ENCODE results near the gene CNTN3.

GRCh38 chr3:74571118-74571517 is 43.3 kb downstream of the CNTN3 start:
- TF ChIP-seq YY1 (IDR thresholded peaks at IDR 0.05; ENCODE audit: low read depth) (no peak), EGR1 (IDR thresholded peaks at IDR 0.05) (no peak), CEBPB (IDR thresholded peaks at IDR 0.05) (no peak), EP300 (IDR thresholded peaks at IDR 0.05; ENCODE audit: borderline replicate concordance) (no peak), RAD21 (IDR thresholded peaks at IDR 0.05; ENCODE audit: low read depth) (no peak), ZBTB7A (IDR thresholded peaks at IDR 0.05; ENCODE audit: low read depth) (no peak), USF1 (IDR thresholded peaks at IDR 0.05) (no peak)

All from Ishikawa (cell line).